T-helper 17 cell (primary cell): Measurements from ENCODE around the gene TSPAN3. TPM values are rescaled to one million over a fixed set of nuclear protein-coding genes. Genes with fewer than 3 reads are reported as not detected.

Experiments used
- ATAC-seq: fragments of 150-1000 bp; cut with Tn5 transposase; 2 replicates; pipeline ENCODE4 v1.10.0; 2021; ENCODE audit warnings: mild to moderate bottlenecking, moderate library complexity
- DNase-seq, 3 donors: peaks; one replicate each; pipeline versions ENCODE4 v3.0.0 to v3.0.0-alpha.2; 2020 to 2021
- H3K9me3 ChIP-seq: one replicate; pipeline ENCODE4 v1.7.0; 2013; ENCODE audit warnings: low read length, mild to moderate bottlenecking; ENCODE audit not compliant: control insufficient read depth, poor library complexity, severe bottlenecking
- H3K27ac Mint-ChIP-seq: one replicate; pipeline ENCODE4 v1.8.0; 2022; ENCODE audit warnings: mild to moderate bottlenecking, moderate library complexity, mixed read lengths
- H3K27me3 Mint-ChIP-seq: one replicate; pipeline ENCODE4 v1.8.0; 2022; ENCODE audit warnings: mixed read lengths
- H3K36me3 Mint-ChIP-seq: one replicate; pipeline ENCODE4 v1.8.0; 2022; ENCODE audit warnings: low read depth, mixed read lengths
- H3K4me1 Mint-ChIP-seq: one replicate; pipeline ENCODE4 v1.8.0; 2022; ENCODE audit warnings: mild to moderate bottlenecking, mixed read lengths
- H3K4me3 Mint-ChIP-seq: one replicate; pipeline ENCODE4 v1.8.0; 2022; ENCODE audit warnings: mild to moderate bottlenecking, moderate library complexity, mixed read lengths
- total RNA-seq, 4 donors: library from RNA in 2 of 4; stranded (reverse) in 2 of 4; gene quantifications; one replicate each; pipeline ENCODE4 v1.2.3 and lab custom pipeline; 2022 to 2026

TSPAN3 gene
- total RNA-seq, 2 donors from 2014 or later: 10.6 to 11.0 TPM

DNA sequence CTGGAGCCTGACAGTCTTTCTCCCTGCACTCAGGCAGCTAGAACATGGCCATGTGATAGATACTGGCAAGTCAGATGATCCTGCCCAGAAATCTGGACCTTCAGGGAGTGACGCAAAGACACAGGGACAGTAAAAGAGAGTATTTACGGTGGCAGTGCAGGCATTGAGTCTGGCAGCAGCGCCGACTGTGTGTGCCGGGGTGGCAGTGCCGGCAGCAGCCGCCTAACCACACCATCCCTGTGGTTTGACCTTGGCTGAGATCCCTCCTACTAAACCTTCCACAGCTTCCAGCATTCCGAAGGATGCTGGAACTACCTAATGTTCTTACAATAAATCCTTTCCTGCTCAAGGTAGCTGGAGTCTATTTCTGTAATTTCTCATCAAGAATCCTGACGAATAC lies 4.6 kb upstream of the TSPAN3 start:
- Mint-ChIP-seq H3K27ac (no peak overlapping the region), H3K36me3 (peaks cover 3% of the 10 kb centered on the region), H3K4me1 (peaks cover 10% of the 10 kb centered on the region), H3K27me3 (peaks cover 18% of the 10 kb centered on the region), H3K4me3 (no peak overlapping the region)
- H3K9me3 ChIP-seq: no peaks in the 10 kb centered on the region
- DNase-seq (no peak), ATAC-seq (no peak)

DNA sequence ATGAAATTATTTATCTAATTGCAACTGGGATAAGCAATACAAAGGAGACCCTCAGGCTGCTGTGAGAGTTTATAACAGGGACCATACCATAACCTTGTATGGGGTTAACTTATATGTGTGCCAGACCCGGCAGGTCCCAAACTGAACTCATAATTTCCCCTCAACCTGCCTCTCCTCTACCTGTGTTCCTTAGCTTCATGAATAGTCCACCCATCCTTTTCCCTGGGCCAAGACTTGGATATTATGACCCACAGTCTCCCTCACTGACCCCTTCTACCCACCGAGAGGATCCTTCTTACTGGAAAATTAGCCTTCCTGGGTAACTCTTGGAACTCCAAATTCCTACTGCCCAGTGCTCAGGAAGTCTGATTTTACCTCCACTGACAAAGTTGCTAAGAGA lies 3.4 kb upstream of the TSPAN3 start:
- H3K27me3 Mint-ChIP-seq: peaks cover 18% of the 10 kb centered on the region
- no peak for DNase-seq
- H3K36me3 Mint-ChIP-seq: peaks cover 3% of the 10 kb centered on the region
- H3K4me1 Mint-ChIP-seq: peaks cover 18% of the 10 kb centered on the region
- H3K27ac Mint-ChIP-seq: no peak overlapping the region
- H3K9me3 ChIP-seq: no peaks in the 10 kb centered on the region
- no peak overlapping the region for H3K4me3 Mint-ChIP-seq
- ATAC-seq: no peak

DNA sequence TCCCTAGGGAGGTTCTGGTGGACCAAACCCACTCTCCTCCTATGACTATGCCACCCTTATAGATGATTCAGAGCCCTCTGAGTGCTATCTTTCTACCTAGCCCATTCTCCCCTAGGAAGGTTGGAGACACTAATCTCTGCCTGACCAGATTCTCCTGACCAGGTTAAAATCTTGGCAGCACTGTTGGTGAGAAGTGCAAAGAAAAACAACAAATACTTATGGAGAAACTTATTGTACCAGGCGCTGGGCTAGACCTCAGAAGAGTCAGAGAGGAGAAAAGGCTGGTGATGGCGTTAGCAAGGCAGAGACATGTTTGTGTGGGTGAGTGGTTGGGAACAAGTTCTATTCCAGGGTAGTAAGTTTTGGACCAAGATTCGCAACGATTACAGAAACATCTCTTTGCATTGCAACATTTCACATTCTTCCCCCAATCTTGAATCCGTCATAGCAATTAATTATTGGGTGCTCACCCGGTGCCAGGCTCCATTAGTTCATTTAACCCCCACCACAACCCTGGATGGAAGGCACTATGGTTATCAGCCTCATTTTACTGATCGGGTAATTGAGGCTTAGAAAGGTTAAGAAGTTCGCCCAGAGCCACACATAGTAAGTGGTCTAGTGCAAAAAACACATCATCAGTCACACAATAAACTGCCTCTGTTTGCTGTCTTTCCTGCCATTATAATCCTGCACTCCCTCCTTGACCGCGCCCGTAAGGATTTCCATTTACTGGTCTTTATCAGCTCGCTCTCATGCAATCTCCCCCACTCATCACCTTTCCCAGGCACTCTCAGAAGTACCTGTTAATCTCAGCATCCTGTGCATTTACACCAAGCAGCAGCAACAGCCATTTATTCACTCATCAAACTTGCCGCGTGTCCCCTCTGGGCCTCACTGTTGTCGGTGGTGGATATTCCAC lies 655 bp upstream of the TSPAN3 start:
- Mint-ChIP-seq H3K27me3 (peaks cover 18% of the 10 kb centered on the region), H3K4me3 (peak overlapping the region; percentile 90), H3K27ac (no peak overlapping the region), H3K36me3 (peaks cover 3% of the 10 kb centered on the region), H3K4me1 (peaks cover 21% of the 10 kb centered on the region)
- no peaks in the 10 kb centered on the region for H3K9me3 ChIP-seq
- no peak for ATAC-seq
- no peak for DNase-seq

DNA sequence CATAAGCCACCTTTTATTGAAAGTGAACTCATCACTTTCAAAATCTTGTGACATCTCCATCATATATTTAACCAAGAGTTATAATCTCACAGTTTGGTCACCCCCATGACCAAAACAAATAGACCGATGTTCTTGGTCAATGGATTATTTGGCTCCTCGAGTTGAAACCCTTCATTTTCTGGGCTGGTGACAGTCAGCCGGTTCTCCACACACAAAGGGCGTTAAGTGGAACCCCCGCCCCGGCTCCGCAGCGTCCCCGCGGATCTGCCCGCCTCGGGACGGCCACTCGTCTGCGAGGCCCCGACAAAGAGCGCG lies 772 bp downstream of the TSPAN3 start:
- Mint-ChIP-seq H3K27me3 (peaks cover 11% of the 10 kb centered on the region), H3K36me3 (peaks cover 3% of the 10 kb centered on the region), H3K4me3 (peak overlapping the region; percentile 90), H3K27ac (peak overlapping the region; percentile 89), H3K4me1 (peaks cover 21% of the 10 kb centered on the region)
- no peaks in the 10 kb centered on the region for H3K9me3 ChIP-seq
- ATAC-seq: no peak
- no peak for DNase-seq

DNA sequence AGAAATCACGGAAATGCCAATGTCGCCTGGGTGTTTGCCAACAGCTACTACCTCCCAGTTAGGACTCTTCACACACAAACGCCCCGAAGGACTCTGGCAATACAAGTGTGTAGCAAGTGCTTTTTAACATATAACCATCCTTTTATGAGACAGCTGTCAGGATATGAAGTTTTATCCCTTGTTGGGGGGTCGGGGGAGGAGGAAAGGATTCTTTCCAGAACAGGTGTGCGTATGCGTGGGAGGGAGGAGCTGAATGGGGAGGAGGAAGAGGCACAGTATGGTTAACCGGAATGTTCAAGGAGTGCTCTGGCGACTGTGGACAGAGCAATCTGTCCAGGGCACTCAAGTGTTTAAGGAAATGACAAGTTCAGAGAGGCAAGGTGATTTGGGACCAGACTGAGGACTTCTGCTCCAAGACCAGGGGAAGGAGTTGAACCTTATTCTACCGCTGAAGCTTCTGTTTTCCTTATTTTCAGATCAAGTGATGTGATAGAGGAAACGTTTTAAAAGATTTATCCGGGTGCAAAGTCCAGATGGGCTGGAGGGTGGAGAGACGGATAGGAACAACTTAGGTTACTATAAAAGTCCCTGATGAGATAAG lies 1.3 kb downstream of the TSPAN3 start:
- H3K36me3 Mint-ChIP-seq: peaks cover 3% of the 10 kb centered on the region
- peak overlapping the region; percentile 90 for H3K4me3 Mint-ChIP-seq
- H3K27ac Mint-ChIP-seq: peak overlapping the region; percentile 89
- H3K9me3 ChIP-seq: no peaks in the 10 kb centered on the region
- ATAC-seq (no peak), DNase-seq (no peak)
- peaks cover 23% of the 10 kb centered on the region for H3K4me1 Mint-ChIP-seq
- H3K27me3 Mint-ChIP-seq: peaks cover 9% of the 10 kb centered on the region

DNA sequence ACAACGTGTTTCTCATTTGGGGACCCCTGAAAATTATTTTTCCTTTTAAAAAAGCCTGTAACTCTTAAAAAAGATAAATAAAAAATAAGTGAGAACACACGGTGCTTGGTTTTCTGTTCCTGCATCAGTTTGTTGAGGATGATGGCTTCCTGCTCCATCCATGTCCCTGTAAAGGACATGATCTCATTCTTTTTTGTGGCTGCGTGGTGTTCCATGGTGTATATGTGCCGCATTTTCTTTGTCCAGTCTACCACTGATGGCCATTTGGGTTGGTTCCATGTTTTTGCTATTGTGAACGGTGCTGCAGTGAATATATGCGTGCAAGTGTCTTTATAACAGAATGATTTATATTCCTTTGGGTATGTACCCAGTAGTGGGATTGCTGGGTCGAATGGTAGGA lies 2.3 kb downstream of the TSPAN3 start:
- H3K9me3 ChIP-seq: no peaks in the 10 kb centered on the region
- DNase-seq: no peak
- no peak for ATAC-seq
- Mint-ChIP-seq H3K27me3 (no peaks in the 10 kb centered on the region), H3K36me3 (peaks cover 3% of the 10 kb centered on the region), H3K27ac (peak overlapping the region; percentile 89), H3K4me1 (peaks cover 23% of the 10 kb centered on the region), H3K4me3 (no peak overlapping the region)

DNA sequence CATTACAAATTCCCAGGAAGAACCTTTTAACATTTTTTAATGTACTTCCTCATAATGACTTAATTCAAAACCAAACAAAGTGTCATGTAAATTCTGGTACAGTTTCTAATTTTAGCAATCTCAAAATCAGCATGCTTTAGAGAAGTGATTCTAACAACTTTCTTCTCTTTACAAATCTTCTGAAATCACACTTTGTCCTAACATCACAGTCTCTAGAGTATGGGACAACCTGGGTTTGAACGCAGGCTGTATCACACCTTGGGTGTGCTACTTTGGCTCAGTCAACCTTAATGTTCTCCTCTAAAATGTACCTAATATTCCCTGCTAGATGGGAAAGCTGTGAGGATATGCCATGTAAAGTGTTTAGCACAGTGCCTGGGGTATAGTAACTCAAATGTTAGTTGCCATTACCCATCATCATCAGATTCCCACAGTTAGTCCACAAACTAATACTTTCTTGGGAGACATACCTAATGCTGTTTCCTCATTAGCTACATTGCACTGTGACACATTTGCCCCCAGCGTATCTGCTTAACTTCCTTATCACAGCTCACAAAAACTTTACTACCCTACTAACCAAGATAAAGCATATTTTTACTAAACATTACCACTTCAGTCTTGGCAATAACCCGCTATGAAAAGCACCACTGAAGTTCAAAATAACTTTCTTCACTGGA lies 3.1 kb downstream of the TSPAN3 start:
- H3K27ac Mint-ChIP-seq: no peak overlapping the region
- peaks cover 23% of the 10 kb centered on the region for H3K4me1 Mint-ChIP-seq
- no peak overlapping the region for H3K4me3 Mint-ChIP-seq
- no peaks in the 10 kb centered on the region for H3K9me3 ChIP-seq
- no peaks in the 10 kb centered on the region for H3K27me3 Mint-ChIP-seq
- peaks cover 3% of the 10 kb centered on the region for H3K36me3 Mint-ChIP-seq
- DNase-seq (no peak), ATAC-seq (no peak)

DNA sequence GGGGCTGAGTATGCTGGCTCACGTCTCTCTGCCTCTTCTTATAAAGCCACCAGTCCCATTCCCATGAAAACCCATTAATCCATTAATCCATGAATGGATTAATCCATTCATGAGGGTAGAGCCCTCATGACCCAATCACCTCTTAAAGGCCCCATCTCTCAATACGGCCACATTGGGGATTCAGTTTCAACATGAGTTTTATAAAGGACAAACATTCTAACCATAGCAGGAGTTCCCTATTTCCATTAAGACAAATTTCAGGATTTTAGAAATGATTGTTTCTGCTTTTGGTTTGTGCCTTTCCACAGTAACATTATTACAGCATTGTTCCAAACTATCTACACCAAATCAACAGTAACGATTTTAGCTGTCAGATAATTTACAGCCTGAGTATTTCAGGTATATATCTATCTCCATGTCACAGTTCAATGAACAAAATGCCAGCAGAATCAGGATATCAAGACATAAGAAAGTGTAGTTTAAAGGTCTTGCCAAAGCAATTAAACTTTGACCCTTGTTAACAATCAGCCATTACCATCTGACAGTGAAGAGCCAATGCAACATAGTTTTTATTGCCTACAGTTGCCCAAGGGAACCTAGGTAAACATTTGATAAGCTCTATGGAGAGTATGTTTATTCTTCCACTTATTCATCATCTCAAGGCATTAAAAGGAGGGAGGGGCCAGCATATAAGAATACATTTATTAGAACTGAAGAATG lies 3.8 kb downstream of the TSPAN3 start:
- Mint-ChIP-seq H3K4me3 (no peak overlapping the region), H3K4me1 (peaks cover 22% of the 10 kb centered on the region), H3K27ac (no peak overlapping the region), H3K36me3 (peaks cover 3% of the 10 kb centered on the region), H3K27me3 (no peaks in the 10 kb centered on the region)
- ATAC-seq: no peak
- DNase-seq: no peak
- H3K9me3 ChIP-seq: no peaks in the 10 kb centered on the region

DNA sequence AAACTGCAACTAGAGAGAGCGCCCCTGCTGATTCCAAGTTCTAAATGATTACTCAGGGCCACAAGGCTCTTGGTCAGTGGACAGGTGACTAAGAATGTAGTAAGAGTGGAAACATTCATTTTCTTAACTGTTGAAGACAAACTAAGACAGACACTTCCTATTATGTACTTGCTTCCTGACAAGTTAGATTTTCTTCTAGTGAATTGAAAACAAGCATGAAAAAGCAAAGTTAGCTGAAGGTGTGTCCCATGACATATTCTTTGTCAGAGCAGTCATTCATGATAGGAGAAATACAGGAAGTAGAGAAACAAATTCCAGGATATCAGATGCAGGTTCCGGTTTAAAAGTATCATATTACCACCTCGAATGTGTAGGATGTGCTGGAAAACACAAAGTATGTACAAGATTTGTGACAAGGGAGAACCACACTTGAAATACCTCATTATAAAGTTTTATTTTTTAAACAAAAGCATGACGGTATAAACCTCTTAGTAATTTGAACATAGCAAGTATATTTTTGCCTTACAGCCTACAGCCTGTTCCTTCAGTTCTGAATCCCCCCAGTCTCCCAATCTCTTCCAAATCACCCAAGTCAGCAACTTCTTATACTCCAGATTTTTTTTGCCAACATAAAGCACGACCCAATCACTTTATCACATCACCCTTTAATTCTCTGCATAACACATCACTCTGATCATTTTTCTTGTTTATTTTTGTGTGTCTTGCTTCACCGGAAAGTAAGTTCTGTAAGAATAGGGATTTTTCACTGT lies 6.2 kb downstream of the TSPAN3 start:
- Mint-ChIP-seq H3K27ac (no peak overlapping the region), H3K36me3 (no peaks in the 10 kb centered on the region), H3K4me3 (no peak overlapping the region), H3K27me3 (no peaks in the 10 kb centered on the region), H3K4me1 (peaks cover 8% of the 10 kb centered on the region)
- DNase-seq (no peak), ATAC-seq (no peak)
- no peaks in the 10 kb centered on the region for H3K9me3 ChIP-seq

DNA sequence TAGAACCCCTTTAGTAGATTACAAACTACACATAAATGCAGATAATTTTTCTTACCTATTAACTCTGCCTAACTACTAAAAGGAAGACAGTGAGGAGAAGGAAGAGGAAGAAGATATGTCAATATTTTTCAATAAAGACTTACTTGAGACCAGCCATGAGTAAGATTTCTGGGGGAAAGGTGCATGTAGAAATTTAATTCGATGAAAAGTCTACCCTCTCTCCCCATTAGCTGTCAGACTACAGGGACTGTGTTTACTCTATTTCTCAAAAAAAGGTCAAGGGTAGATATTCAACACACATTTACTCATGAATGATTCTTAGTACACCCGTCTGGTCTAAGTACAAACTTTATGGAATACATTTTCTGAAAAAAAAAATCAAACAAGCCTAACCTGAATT lies 6.8 kb downstream of the TSPAN3 start:
- no peak for DNase-seq
- no peaks in the 10 kb centered on the region for H3K36me3 Mint-ChIP-seq
- no peaks in the 10 kb centered on the region for H3K9me3 ChIP-seq
- H3K4me1 Mint-ChIP-seq: peaks cover 5% of the 10 kb centered on the region
- no peaks in the 10 kb centered on the region for H3K27me3 Mint-ChIP-seq
- H3K27ac Mint-ChIP-seq: no peak overlapping the region
- ATAC-seq: no peak
- no peak overlapping the region for H3K4me3 Mint-ChIP-seq

DNA sequence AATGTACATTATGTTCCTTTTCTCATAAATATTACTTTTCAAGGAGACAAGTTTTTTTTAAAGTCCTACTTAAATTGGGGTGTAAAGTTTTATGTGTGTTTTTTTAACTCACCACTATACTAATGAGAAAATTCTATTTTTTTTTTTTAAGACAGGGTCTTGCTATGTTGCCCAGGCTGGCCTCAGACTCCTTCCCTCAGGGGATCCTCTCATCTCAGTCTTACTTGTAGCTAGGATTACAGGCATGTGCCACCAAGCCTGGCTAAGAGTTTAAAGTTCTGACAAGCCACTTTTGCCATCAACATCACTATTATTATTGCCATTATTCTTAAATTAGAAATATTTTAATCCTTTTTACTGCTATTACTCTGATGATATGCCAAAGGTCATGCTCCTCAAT lies 7.7 kb downstream of the TSPAN3 start:
- no peak overlapping the region for H3K4me3 Mint-ChIP-seq
- DNase-seq: no peak

DNA sequence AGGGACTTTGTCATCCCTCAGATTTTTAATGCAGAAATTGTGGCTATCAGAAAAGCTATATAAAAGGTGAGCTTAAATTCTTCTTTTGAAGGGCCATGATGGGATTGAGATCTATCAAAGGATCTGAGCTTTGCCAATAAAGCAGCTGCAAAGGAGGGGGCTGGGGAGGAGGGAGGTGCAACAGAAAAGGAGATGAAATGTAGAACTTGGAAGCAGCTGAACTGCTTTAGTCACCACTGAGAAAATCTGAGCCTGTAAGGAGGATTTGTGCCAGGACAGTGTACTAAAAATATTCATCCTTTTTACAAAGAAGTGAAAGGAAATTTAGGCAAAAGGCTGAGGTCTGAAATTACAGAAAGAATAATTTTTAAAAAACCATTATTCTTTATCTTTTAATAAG lies 10.4 kb downstream of the TSPAN3 start:
- no peaks in the 10 kb centered on the region for H3K9me3 ChIP-seq
- Mint-ChIP-seq H3K4me3 (no peak overlapping the region), H3K4me1 (peaks cover 9% of the 10 kb centered on the region), H3K36me3 (no peaks in the 10 kb centered on the region), H3K27ac (no peak overlapping the region), H3K27me3 (no peaks in the 10 kb centered on the region)
- ATAC-seq: no peak
- DNase-seq: no peak

More for the DNA sequence above, 7.7 kb downstream of the TSPAN3 start:
- ATAC-seq: no peak
- Mint-ChIP-seq H3K27ac (no peak overlapping the region), H3K27me3 (no peaks in the 10 kb centered on the region), H3K4me1 (peaks cover 6% of the 10 kb centered on the region), H3K36me3 (no peaks in the 10 kb centered on the region)
- no peaks in the 10 kb centered on the region for H3K9me3 ChIP-seq
